Activated B cell treated with CpG ODN at 0.5 μM for 24 hours (primary cell): Measurements from ENCODE around the gene KIAA0319L. TPM values are rescaled to one million over a fixed set of nuclear protein-coding genes. Genes with fewer than 3 reads are reported as not detected.

Experiments
- ATAC-seq: fragments of 200-7000 bp; cut with Tn5 transposase; one replicate; pipeline ENCODE4 v1.10.0; 2021; ENCODE audit warnings: low read depth, mild to moderate bottlenecking, moderate library complexity
- CTCF ChIA-PET: fragments of 350-600 bp; sonication (Branson Sonifier 250); formaldehyde crosslinking; loops from one replicate; lab custom pipeline; 2021; ENCODE audit warnings: antibody characterized with exemption; lab: Charles Lee
- POLR2A ChIA-PET: fragments of 350-600 bp; sonication (Branson Sonifier 250); formaldehyde crosslinking; loops from one replicate; lab custom pipeline; 2021; ENCODE audit warnings: antibody characterized with exemption; lab: Charles Lee
- DNase-seq: peaks from one replicate; pipeline ENCODE4 v3.0.0; 2022
- H3K27ac Mint-ChIP-seq: one replicate; pipeline ENCODE4 v1.8.0; 2020; ENCODE audit warnings: mixed read lengths
- H3K27me3 Mint-ChIP-seq: one replicate; pipeline ENCODE4 v1.8.0; 2021; ENCODE audit warnings: mixed read lengths
- H3K36me3 Mint-ChIP-seq: one replicate; pipeline ENCODE4 v1.8.0; 2021; ENCODE audit warnings: low read depth, mixed read lengths
- H3K4me1 Mint-ChIP-seq: one replicate; pipeline ENCODE4 v1.8.0; 2021; ENCODE audit warnings: mixed read lengths
- H3K4me3 Mint-ChIP-seq: one replicate; pipeline ENCODE4 v1.8.0; 2020; ENCODE audit warnings: mild to moderate bottlenecking, mixed read lengths
- H3K9me3 Mint-ChIP-seq: one replicate; pipeline ENCODE4 v1.8.0; 2020; ENCODE audit warnings: mixed read lengths
- CTCF ChIP-seq: fragments of 200-600 bp; IDR thresholded peaks from one replicate; pipeline ENCODE4 v1.8.0; 2022; ENCODE audit warnings: antibody characterized with exemption, mild to moderate bottlenecking
- intact Hi-C: fragments of 100-400 bp; cut with micrococcal nuclease; formaldehyde crosslinking; loops from one replicate; pipeline ENCODE4 v1.15.1; 2024
- total RNA-seq: library from RNA; stranded (reverse); gene quantifications from 2 replicates; pipeline ENCODE4 v1.2.3, GENCODE V29; 2022

KIAA0319L gene
- total RNA-seq, 1 donor from 2014 or later: 59.1 TPM

DNA sequence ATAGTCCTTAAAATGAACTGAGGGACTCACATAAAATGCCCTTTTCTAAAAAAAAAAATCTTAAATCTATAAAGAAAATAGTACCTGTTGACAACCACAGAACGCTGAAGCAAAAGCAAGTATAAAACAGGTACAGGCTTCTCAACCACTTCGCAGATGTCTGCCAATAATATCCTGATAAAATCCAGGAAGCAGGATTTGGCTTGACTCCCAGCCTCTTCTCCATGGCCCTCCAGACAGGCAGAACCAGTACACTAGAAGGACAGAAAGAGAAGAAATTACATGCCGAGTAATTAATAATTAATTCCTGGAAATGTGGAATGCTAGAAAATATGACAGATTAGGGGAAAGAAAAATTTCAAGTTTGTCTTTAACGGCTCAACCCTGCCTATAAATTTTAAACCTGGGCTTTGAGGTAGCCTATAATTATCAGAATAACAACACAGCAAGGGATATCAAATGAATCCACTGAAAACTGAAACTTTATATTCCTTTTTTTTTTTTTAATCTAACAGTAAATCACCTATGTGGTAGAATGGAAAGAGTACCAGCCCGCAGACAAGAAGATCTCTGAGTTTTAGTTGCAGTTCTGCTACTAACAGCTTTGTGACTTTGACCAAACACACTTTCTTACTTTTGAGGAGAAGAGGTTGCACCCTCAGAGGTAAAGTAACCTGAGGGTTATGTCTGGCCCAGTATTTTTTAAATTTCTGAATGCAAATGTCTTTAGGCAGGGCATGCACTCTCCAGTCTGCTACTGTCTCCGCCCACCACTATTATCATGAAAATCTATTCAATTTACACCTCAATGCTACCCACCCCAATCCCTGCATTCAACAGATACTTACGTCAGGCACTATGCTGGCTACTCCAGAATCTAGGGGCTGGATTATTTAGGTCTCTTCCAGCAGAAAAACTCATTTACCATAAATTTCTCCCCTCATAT, 2.7 kb downstream of the KIAA0319L start:
- Mint-ChIP-seq H3K9me3 (no peaks in the 10 kb centered on the region), H3K36me3 (peaks cover 33% of the 10 kb centered on the region), H3K4me3 (no peak overlapping the region), H3K27me3 (no peaks in the 10 kb centered on the region), H3K27ac (no peak overlapping the region), H3K4me1 (peaks cover 30% of the 10 kb centered on the region)
- DNase-seq (no peak), ATAC-seq (no peak)
- no peak for TF ChIP-seq CTCF
- intact Hi-C loops: loop anchor here (5.0 kb wide), 2 partner anchors 88 to 668 kb away; partner anchors contain the start of genes PSMB2 and THRAP3
- ChIA-PET CTCF (no interaction called here), POLR2A (no interaction called here)

DNA sequence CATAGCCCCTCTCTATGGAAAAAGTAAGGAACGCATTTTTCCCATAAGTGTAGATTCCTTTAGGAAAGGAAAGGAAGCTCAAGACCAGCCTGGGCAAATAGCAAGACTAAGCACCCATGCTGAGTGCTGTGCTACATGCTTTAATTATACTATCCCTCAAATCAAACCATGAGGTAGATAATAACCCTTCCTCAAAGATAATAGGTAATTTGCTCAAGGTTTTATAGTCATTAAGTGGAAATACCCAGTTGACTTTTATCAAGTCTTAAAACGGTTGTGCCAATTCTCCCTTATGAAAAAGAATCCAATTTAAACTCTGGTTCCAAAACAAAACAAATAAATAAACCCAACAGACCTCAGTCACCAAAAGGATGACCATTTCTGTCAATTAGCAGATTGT, 3.4 kb downstream of the KIAA0319L start:
- Mint-ChIP-seq H3K9me3 (no peaks in the 10 kb centered on the region), H3K4me1 (peaks cover 28% of the 10 kb centered on the region), H3K36me3 (peaks cover 38% of the 10 kb centered on the region), H3K4me3 (no peak overlapping the region), H3K27me3 (no peaks in the 10 kb centered on the region), H3K27ac (no peak overlapping the region)
- ATAC-seq: no peak
- CTCF ChIA-PET: no interaction called here
- TF ChIP-seq CTCF: no peak
- no peak for DNase-seq
- intact Hi-C loops: no loop called here
- POLR2A ChIA-PET: no interaction called here

DNA sequence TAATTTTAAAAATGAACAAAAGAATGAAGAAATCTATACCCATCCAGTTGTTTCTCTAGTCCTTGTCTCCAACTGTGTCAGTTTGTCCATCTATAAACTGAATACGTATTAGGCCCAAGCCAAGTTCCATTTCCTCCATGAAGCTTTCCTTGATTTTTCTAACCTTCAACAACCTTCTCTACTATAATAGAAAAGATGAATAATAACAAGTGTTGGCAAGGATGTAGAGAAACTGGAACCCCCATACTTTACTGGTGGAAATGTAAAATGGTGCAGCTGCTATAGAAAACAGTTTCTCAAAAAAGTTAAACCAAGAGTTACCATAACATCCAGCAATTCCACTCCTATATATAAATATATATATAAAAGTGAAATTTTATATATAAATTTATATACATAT, 10.6 kb downstream of the KIAA0319L start:
- ChIA-PET CTCF (interaction anchor here (2.4 kb wide), 1 partner anchor 96 kb away, joined by 7 read pairs; no protein-coding TSS in a partner anchor), POLR2A (no interaction called here)
- no peak overlapping the region for H3K27ac Mint-ChIP-seq
- DNase-seq: no peak
- no peak for ATAC-seq
- H3K4me1 Mint-ChIP-seq: peaks cover 18% of the 10 kb centered on the region
- peaks cover 65% of the 10 kb centered on the region for H3K36me3 Mint-ChIP-seq
- no peaks in the 10 kb centered on the region for H3K27me3 Mint-ChIP-seq
- H3K4me3 Mint-ChIP-seq: no peak overlapping the region
- intact Hi-C loops: loop anchor here (5.0 kb wide), 1 partner anchor 344 kb away; no protein-coding TSS in a partner anchor
- H3K9me3 Mint-ChIP-seq: no peaks in the 10 kb centered on the region
- TF ChIP-seq CTCF: no peak

DNA sequence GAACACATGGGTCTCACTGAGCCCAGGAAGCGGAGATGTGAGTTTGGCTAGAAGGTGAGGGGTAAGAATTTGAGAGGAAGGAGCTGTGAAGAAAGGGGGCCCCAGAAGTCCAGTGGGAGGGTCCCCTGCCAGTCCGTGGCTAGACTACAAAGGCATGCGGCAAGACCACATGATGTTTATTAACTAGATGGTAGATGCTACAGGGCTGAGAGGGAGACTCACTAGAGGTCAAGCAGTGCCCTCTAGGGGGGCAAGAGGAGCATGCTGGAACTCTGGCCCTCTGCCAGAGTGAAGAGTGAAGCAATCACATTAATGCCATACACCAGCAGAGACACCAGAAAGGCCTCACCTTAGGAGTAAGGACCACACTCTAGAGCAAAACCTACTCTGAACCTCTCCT, 12.2 kb downstream of the KIAA0319L start:
- Mint-ChIP-seq H3K36me3 (peaks cover 69% of the 10 kb centered on the region), H3K4me3 (no peak overlapping the region), H3K27me3 (no peaks in the 10 kb centered on the region)

More for the DNA sequence above, 12.2 kb downstream of the KIAA0319L start:
- ChIA-PET CTCF (interaction anchor here (1.8 to 2.4 kb wide), 2 partner anchors 91 to 94 kb away, joined by 5 to 7 read pairs; no protein-coding TSS in a partner anchor), POLR2A (no interaction called here)
- Mint-ChIP-seq H3K9me3 (no peaks in the 10 kb centered on the region), H3K4me1 (peaks cover 26% of the 10 kb centered on the region), H3K27ac (no peak overlapping the region)
- intact Hi-C loops: loop anchor here (1.0 to 5.0 kb wide), 2 partner anchors 94 to 343 kb away; no protein-coding TSS in a partner anchor
- TF ChIP-seq CTCF: no peak
- DNase-seq (no peak), ATAC-seq (no peak)
